ENCODE results near the gene CHID1.

CHID1 gene

DNA sequence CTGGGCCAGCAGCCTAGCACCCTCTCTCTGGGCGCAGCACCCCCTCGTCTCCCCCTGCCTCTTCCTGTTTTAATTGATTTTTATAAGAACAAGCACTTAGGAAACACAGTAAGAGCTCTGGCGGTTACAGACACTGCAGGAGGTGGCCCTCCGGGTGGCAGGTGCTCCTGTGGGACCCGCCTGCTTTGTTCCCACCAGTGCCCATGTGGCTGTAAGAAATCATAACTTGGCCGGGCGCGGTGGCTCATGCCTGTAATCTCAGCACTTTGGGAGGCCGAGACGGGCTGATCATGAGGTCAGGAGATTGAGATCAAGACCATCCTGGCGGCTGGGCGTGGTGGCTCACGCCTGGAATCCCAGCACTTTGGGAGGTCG, 49.5 kb downstream of the CHID1 start:
- no peak for DNase-seq

GRCh38 chr11:860234-861104, 50.1 kb downstream of the CHID1 start:
- DNase-seq: no peak

- no peak for DNase-seq
Measured at GRCh38 chr11:859394-860131, 51.0 kb downstream of the CHID1 start.

GRCh38 chr11:858762-859339, 51.8 kb downstream of the CHID1 start:
- DNase-seq: no peak

GRCh38 chr11:858053-858761, 52.4 kb downstream of the CHID1 start:
- DNase-seq: no peak

DNA sequence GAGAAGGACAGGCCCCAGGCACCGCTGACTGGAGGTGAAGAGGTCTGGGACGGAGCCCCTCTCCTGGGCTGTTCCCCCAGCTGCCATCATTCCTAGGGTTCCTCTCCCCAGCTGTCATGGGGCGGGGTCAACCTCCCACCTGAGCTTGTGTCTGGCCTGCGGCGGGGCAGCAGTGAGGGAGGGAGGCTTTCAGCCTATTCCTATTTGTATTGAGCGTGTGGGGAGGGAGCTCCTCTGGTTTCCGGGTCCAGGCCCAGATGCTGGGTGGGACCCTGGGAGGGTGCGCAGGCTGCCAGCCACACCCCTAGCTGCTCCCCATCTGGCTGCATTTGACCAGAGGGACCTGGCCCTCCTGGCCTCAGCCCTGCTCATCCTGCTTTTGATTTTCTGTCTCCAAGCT, 54.2 kb downstream of the CHID1 start:
- DNase-seq: no peak

DNA sequence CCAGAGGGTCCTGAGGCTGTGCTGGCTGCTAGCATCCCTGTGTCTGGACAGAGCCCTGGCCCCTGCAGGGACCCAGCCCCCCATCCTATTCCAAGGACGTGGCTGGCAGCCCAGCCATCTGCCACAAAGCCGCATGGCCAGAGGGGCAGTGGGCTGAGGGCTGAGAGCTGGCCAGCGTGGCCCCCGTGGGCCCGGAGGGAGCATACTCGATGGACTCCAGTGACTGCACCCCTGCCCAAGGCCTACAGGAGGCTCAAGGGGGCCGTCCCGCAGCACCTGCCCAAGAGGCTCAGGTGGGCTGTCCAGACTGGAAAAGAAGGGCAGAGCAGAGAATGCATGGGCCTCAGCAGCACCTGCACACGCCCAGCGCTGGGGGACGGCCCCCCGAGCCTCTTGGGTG, 54.8 kb downstream of the CHID1 start:
- no peak for DNase-seq

- no peak for DNase-seq
Measured at GRCh38 chr11:855330-855674, 55.3 kb downstream of the CHID1 start.

- no peak for DNase-seq
Measured at GRCh38 chr11:854601-855329, 55.8 kb downstream of the CHID1 start.

GRCh38 chr11:853682-854448, 56.7 kb downstream of the CHID1 start:
- DNase-seq: no peak

GRCh38 chr11:852762-853161, 57.8 kb downstream of the CHID1 start:
- DNase-seq: no peak

GRCh38 chr11:850775-851763, 59.5 kb downstream of the CHID1 start:
- no peak for DNase-seq

DNA sequence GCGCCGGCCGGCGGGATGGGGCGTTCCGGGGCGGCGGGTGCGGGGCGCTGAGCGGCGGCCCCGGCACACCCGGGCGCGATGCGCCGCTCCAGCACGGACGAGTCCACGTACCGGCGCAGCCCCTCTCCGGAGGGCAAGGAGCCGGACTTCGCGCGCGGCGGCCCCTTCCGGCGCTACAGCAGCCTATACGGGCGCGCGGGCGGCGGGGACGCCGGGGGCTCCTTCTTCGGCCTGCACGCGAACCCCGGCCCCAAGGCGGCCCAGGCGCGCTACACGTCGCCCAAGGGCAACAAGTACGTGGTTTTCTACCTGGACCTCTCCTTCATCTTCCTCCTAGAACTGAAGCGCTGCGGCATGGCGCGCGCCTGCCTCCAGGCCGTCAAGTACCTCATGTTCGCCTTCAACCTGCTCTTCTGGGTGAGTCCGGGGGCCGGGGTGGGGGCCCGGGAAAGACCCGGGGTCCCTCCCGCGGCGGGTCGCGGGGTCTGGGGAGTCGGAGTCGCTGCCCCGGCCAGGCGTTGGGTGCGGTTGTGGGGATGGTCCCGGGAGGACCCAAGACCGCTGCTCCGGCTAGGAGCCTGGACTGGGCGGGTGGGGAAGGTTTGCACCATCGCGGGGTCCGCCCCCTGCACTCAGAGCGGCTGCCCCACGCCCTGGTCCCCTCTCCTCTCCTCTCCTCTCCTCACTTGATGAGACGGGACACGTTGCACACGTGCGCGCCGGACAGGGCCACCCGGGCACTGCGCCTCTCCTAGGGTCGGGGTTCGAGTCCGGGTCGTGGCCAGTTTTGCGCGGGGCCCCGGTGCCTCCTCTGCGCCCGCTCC, 60.4 kb downstream of the CHID1 start:
- DNase-seq: no peak

GRCh38 chr11:849104-849824, 61.3 kb downstream of the CHID1 start:
- DNase-seq: no peak

GRCh38 chr11:848380-848931, 62.2 kb downstream of the CHID1 start:
- peak; percentile 56 for DNase-seq

DNA sequence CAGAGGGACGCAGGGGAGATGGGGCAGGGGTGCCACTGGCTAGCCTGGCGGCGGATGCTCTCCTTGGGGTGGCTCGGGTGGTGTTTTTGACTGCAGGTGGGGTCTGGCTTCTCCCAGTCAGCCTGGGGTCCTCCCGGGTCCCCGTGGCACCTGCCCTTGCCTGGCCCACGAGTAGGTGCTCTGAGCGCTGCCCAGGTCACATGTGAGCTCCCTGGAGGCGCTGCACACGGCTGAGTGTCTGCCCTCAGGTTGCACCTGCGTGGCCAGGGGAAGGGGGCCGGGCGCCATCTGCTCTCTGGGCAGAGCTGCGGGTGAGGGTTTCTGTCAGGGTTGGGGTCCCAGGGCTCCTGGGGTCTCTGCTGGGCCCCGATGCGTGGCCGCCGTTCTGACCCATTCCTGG, 62.7 kb downstream of the CHID1 start:
- no peak for DNase-seq

DNA sequence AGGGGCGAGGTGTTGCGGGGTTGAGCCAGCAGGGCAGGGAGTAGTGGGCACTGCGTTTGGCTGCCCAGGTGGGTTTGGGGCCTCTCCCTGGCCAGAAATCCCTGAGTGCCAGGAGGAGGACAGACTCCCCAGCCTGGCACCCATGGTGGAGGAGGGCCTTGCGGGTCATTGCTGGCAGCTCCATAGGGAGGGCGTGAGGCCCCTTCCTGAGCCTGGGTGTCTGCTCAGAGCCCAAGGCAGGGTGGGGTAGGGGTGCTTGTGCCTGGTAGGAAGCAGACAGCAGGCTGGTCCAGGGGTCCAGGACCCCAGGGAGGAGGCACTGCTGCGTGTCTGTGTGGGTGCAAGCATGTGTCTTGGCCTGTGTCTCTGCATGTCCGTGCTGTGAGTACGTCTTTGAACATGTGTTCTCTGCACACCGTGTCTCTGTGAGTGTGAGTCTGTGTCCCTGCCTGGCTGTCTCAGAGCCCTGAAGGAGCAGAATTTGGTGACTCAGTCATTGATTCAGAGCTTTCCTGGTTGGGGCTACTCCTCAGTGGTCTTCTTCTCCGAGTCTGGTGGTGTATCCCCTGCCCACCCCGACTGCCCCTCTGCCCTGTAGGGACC, 64.0 kb downstream of the CHID1 start:
- no peak for DNase-seq

DNA sequence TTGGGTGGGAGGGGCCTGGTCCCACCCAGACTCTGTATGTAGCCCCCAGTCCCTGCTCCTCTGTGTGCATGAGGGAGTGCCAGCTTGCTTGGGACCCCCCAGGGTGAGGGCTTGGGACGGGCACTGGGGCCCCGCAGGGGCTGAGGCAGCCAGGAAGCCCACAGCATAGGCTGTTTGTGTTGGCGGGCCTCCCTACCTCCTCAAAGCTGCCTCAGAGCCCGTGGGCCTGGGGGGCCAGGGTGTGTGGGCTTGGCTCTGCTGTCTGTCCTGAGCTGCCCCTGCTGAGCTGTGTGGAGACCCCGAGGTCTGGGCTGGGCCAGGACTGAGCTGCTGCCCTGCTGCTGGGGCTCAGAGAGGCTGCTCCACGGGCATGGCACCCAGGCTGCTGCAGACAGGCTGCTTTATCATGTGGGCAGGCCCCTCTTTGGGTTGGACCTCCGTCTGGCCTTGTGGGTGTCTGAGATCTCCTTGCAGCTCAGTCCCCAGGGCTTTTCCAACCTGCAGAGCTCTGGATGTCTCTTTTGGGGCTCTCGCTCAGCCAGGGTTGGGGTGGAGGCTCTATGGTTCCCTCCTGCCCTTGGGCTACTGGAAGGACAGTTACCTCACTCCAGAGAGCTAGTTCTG, 64.6 kb downstream of the CHID1 start:
- DNase-seq: no peak
